Measurements from ENCODE around the gene IL11.

IL11 gene

GRCh38 chr19:55379174-55379573 is 8.9 kb upstream of the IL11 start:
- intact Hi-C loops (cut with DNase I), result no loop called here
- no peak for DNase-seq

GRCh38 chr19:55377356-55378131 is 7.3 kb upstream of the IL11 start:
- DNase-seq, result no peak
- intact Hi-C loops (cut with DNase I), result no loop called here

GRCh38 chr19:55376241-55376933 is 6.1 kb upstream of the IL11 start, which contains the start of gene TMEM190:
TMEM190 (plus strand) TSS chr19:55376826; CDS start chr19:55376854, 28 bp downstream.
- intact Hi-C loops (cut with DNase I), result no loop called here
- no peak for DNase-seq

GRCh38 chr19:55373993-55374757 is 3.9 kb upstream of the IL11 start:
- intact Hi-C loops (cut with DNase I), result no loop called here

GRCh38 chr19:55373306-55373992 is 3.2 kb upstream of the IL11 start:
- intact Hi-C loops (cut with DNase I), result no loop called here
- DNase-seq, result no peak

More at GRCh38 chr19:55373993-55374757, 3.9 kb upstream of the IL11 start:
- no peak for DNase-seq

GRCh38 chr19:55372316-55373081 is 2.2 kb upstream of the IL11 start:
- no peak for DNase-seq
- intact Hi-C loops (cut with DNase I), result no loop called here

GRCh38 chr19:55369653-55370304 is 484 bp downstream of the IL11 start:
- intact Hi-C loops (cut with DNase I), result no loop called here
- no peak for DNase-seq

GRCh38 chr19:55368701-55369563 is 1.3 kb downstream of the IL11 start:
- intact Hi-C loops (cut with DNase I), result no loop called here
- no peak for DNase-seq

GRCh38 chr19:55368106-55368505 is 2.2 kb downstream of the IL11 start:
- no peak for DNase-seq
- intact Hi-C loops (cut with DNase I), result no loop called here

- no peak for DNase-seq
- intact Hi-C loops (cut with DNase I), result no loop called here
Measured at GRCh38 chr19:55366790-55367189, 3.5 kb downstream of the IL11 start.

- intact Hi-C loops (cut with DNase I), result no loop called here
- DNase-seq, result no peak
Measured at GRCh38 chr19:55365964-55366363, 4.3 kb downstream of the IL11 start.

- intact Hi-C loops (cut with DNase I), result no loop called here
Measured at GRCh38 chr19:55365245-55365644, 5.0 kb downstream of the IL11 start.

GRCh38 chr19:55362990-55363716 is 7.1 kb downstream of the IL11 start, which contains the start of gene GARIN5B:
GARIN5B (minus strand) TSS chr19:55363260; CDS start chr19:55363066, 194 bp downstream.
- no peak for DNase-seq
- intact Hi-C loops (cut with DNase I), result no loop called here

More at GRCh38 chr19:55365245-55365644, 5.0 kb downstream of the IL11 start:
- no peak for DNase-seq

- DNase-seq, result no peak
- intact Hi-C loops (cut with DNase I), result no loop called here
Measured at GRCh38 chr19:55362174-55362989, 7.9 kb downstream of the IL11 start.

GRCh38 chr19:55360902-55361301 is 9.4 kb downstream of the IL11 start:
- no peak for DNase-seq
- intact Hi-C loops (cut with DNase I), result no loop called here

Measured in head of caudate nucleus (tissue), 42 donors.